Fibroblast of villous mesenchyme (primary cell): ENCODE results near the gene PTPRN2. TPM values are rescaled to one million over a fixed set of nuclear protein-coding genes. Genes with fewer than 3 reads are reported as not detected.
"Not testable (repeated sequence)": the region's sequence is repeated elsewhere in the genome, so short reads cannot be mapped to it uniquely, and the experiment has no call there.

Experiments used
- DNase-seq: peaks from one replicate; pipeline ENCODE4 v3.0.0-alpha.2; 2010; ENCODE audit warnings: low read depth
- H3K4me3 ChIP-seq: 2 replicates; pipeline ENCODE4 v1.5.1; 2011; ENCODE audit warnings: low read depth, mild to moderate bottlenecking, low read length
- CTCF ChIP-seq: IDR thresholded peaks from 2 replicates; pipeline ENCODE4 v1.5.1; 2012; ENCODE audit warnings: low read depth, mild to moderate bottlenecking, low read length; ENCODE audit not compliant: insufficient read depth
- total RNA-seq: library from RNA; depleted of rRNA; stranded (reverse); fragments of >200 nt; gene quantifications from 2 replicates; pipeline ENCODE4 v1.2.3, GENCODE V29; 2012

The PTPRN2 gene
- total RNA-seq, 1 donor: not detected

GRCh38 chr7:158384746-158385145, 202.9 kb downstream of the PTPRN2 start:
- no peak for TF ChIP-seq CTCF
- DNase-seq: no peak
- H3K4me3 ChIP-seq: no peak overlapping the region

GRCh38 chr7:158383665-158384064, 204.0 kb downstream of the PTPRN2 start:
- no peak for DNase-seq
- no peak overlapping the region for H3K4me3 ChIP-seq
- no peak for TF ChIP-seq CTCF

GRCh38 chr7:158382363-158383254, 205.0 kb downstream of the PTPRN2 start:
- DNase-seq: no peak
- no peak for TF ChIP-seq CTCF
- no peak overlapping the region for H3K4me3 ChIP-seq

- no peak overlapping the region for H3K4me3 ChIP-seq
- no peak for TF ChIP-seq CTCF
- DNase-seq: no peak
Observed at GRCh38 chr7:158381956-158382355, 205.7 kb downstream of the PTPRN2 start.

- TF ChIP-seq CTCF: no peak
- no peak overlapping the region for H3K4me3 ChIP-seq
- no peak for DNase-seq
Observed at GRCh38 chr7:158378978-158379377, 208.6 kb downstream of the PTPRN2 start.

- TF ChIP-seq CTCF: no peak
- no peak overlapping the region for H3K4me3 ChIP-seq
- no peak for DNase-seq
Observed at GRCh38 chr7:158377800-158378623, 209.6 kb downstream of the PTPRN2 start.

GRCh38 chr7:158376839-158377186, 210.8 kb downstream of the PTPRN2 start:
- not testable (repeated sequence) for DNase-seq, H3K4me3 ChIP-seq

- DNase-seq, H3K4me3 ChIP-seq: not testable (repeated sequence)
Observed at GRCh38 chr7:158376146-158376838, 211.3 kb downstream of the PTPRN2 start.
